Lower leg skin (tissue), 4 donors: ENCODE measurements around the gene ACOT12. TPM values are rescaled to one million over a fixed set of nuclear protein-coding genes. Genes with fewer than 3 reads are reported as not detected.
"Not testable (repeated sequence)": the region's sequence is repeated elsewhere in the genome, so short reads cannot be mapped to it uniquely, and the experiment has no call there.

Source experiments
- DNase-seq, 2 donors: peaks; one replicate each; pipeline ENCODE4 v3.0.0-alpha.2; 2019; ENCODE audit warnings: low spot score in 2 of 2
- H3K4me3 ChIP-seq: fragments of 200-600 bp; sonication (generic); 2 replicates; pipeline ENCODE4 v1.5.1; 2017; ENCODE audit warnings: mild to moderate bottlenecking, low read depth; ENCODE audit not compliant: poor library complexity, severe bottlenecking
- CTCF ChIP-seq, 3 donors: fragments of 450-650 bp; IDR thresholded peaks; one replicate each; pipeline ENCODE4 v1.5.1; 2016; ENCODE audit warnings: antibody characterized with exemption in 3 of 3, mild to moderate bottlenecking in 3 of 3, moderate library complexity in 2 of 3
- POLR2A ChIP-seq, 2 donors: fragments of 450-650 bp; IDR thresholded peaks; one replicate each; pipeline ENCODE4 v1.6.1; 2016 to 2017; ENCODE audit warnings: antibody characterized with exemption in 2 of 2, mild to moderate bottlenecking in 1 of 2, moderate library complexity in 1 of 2
- WGBS, 2 donors: methylation state at CpG; one replicate each; pipeline ENCODE4 v1.1.5; 2018; 5-methylcytosine and 5-hydroxymethylcytosine counted together
- intact Hi-C: fragments of 100-400 bp; cut with DNase I; formaldehyde crosslinking; loops from one replicate; pipeline ENCODE4 v1.15.0; 2023; ENCODE audit warnings: low total_unique reads
- total RNA-seq, 4 donors: library from RNA; depleted of rRNA; stranded (reverse); fragments of >200 nt; gene quantifications; one replicate each; pipeline ENCODE4 v1.1.0, GENCODE V29; 2016

The ACOT12 gene
- total RNA-seq, 4 donors from 2014 or later: 1.1 TPM; not detected in 3

GRCh38 chr5:81301271-81302015, 92.5 kb downstream of the ACOT12 start, which contains the start of gene ZCCHC9:
TSS of gene ZCCHC9 (plus strand) at chr5:81301587. CDS start at chr5:81304758, 3,171 bp downstream.
- TF ChIP-seq CTCF (IDR thresholded peaks at IDR 0.05) (peak in 1 of 3 donors; percentile 6), POLR2A (IDR thresholded peaks at IDR 0.05) (peak in 1 of 2 donors; percentile 9)
- intact Hi-C loops: no loop called here
- 0% methylated on average over 43 to 53 of the region's 54 CpGs for WGBS, 2 donors
- H3K4me3 ChIP-seq: peak within 1 kb of the TSS; percentile 98
- peak; percentile 93 to 98 for DNase-seq

GRCh38 chr5:81300921-81301270, 93.0 kb downstream of the ACOT12 start:
- H3K4me3 ChIP-seq: peak overlapping the region; percentile 98
- 0% methylated on average over 2 of the region's 2 CpGs for WGBS, 2 donors
- DNase-seq: no peak
- intact Hi-C loops: no loop called here
- no peak for TF ChIP-seq CTCF (IDR thresholded peaks at IDR 0.05)
- TF ChIP-seq POLR2A (IDR thresholded peaks at IDR 0.05): no peak

- no peak overlapping the region for H3K4me3 ChIP-seq
- intact Hi-C loops: no loop called here
- no peak for DNase-seq
- WGBS, 2 donors: 70 to 77% methylated on average over 4 of the region's 4 CpGs
- TF ChIP-seq CTCF (IDR thresholded peaks at IDR 0.05): no peak
- no peak for TF ChIP-seq POLR2A (IDR thresholded peaks at IDR 0.05)
Observed at GRCh38 chr5:81297531-81297930, 96.4 kb downstream of the ACOT12 start.

- 81% methylated on average over 5 of the region's 5 CpGs for WGBS, 2 donors
- intact Hi-C loops: not testable (repeated sequence)
Observed at GRCh38 chr5:81294021-81294420, 99.9 kb downstream of the ACOT12 start.

GRCh38 chr5:81292130-81292529, 101.8 kb downstream of the ACOT12 start:
- TF ChIP-seq POLR2A (IDR thresholded peaks at IDR 0.05): no peak
- no peak for TF ChIP-seq CTCF (IDR thresholded peaks at IDR 0.05)
- H3K4me3 ChIP-seq: no peak overlapping the region
- no peak for DNase-seq
- intact Hi-C loops: no loop called here
- WGBS, 2 donors: 90 to 96% methylated on average over 2 of the region's 2 CpGs

More at GRCh38 chr5:81294021-81294420, 99.9 kb downstream of the ACOT12 start:
- H3K4me3 ChIP-seq, DNase-seq: not testable (repeated sequence)

- H3K4me3 ChIP-seq: no peak overlapping the region
- no peak for DNase-seq
- WGBS, 2 donors: 71 to 76% methylated on average over 1 of the region's 1 CpG
- TF ChIP-seq POLR2A (IDR thresholded peaks at IDR 0.05) (no peak), CTCF (IDR thresholded peaks at IDR 0.05) (no peak)
- intact Hi-C loops: no loop called here
Observed at GRCh38 chr5:81290146-81290545, 103.8 kb downstream of the ACOT12 start.
